ENCODE measurements around the gene GPR63. TPM values are rescaled to one million over a fixed set of nuclear protein-coding genes. Genes with fewer than 3 reads are reported as not detected.

The GPR63 gene
- total RNA-seq, 1 experiment from 2014 or later: 1.3 TPM

DNA sequence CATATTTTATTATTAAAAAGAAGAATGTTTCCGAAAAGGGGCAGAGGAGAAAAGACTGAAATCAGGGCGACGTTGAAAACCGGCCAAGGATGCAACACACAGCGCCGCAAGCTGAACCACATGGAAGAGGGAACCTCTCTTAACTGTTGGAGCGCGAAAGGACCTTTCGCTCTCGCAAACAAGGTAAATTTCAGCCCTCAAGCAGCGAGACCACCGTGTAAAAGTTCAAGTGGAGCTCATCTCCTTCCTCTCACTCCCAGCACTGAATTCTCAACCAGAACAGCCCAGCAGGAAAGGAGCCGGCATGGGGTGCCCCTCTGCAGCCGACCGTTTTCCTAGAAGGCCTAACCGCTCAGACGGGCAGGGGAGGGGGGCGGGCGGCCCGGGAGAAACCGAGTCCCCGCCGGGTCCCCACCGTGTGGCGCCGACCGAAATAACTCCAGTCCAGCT, 621 bp downstream of the GPR63 start:
- DNase-seq (ENCODE audit: low read depth, low spot score): peak; percentile 2
- in situ Hi-C loops (cut with HindIII; ENCODE audit: low pct_unique_long_range_greater_than_20kb, low sequenced_read_pairs): no loop called here

GRCh38 chr6:96834070-96834469, 3.2 kb downstream of the GPR63 start:
- in situ Hi-C loops (cut with HindIII; ENCODE audit: low pct_unique_long_range_greater_than_20kb, low sequenced_read_pairs): no loop called here

GRCh38 chr6:96832780-96833179, 4.5 kb downstream of the GPR63 start:
- in situ Hi-C loops (cut with HindIII; ENCODE audit: low pct_unique_long_range_greater_than_20kb, low sequenced_read_pairs): no loop called here
- DNase-seq (ENCODE audit: low read depth, low spot score): no peak

More at GRCh38 chr6:96834070-96834469, 3.2 kb downstream of the GPR63 start:
- DNase-seq (ENCODE audit: low read depth, low spot score): no peak

GRCh38 chr6:96826865-96827264, 10.4 kb downstream of the GPR63 start:
- DNase-seq (ENCODE audit: low read depth, low spot score): no peak

DNA sequence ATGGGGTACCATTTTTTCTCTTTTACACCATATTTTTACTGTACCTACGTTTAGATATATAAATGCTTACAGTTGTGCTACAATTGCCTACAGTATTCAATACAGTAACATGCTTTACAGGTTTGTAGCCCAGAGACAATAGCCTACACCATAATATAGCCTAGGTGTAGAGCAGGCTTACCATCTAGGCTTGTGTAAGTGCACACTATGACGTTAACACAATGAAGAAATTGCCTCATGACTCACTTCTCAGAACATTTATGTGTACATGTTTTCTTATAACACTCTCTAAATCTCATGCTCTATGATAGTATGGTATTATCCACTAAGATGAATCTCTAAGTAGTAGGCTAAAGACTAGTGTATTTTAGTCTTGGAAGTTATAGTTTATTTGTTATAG, 13.5 kb downstream of the GPR63 start:
- in situ Hi-C loops (cut with HindIII; ENCODE audit: low pct_unique_long_range_greater_than_20kb, low sequenced_read_pairs): no loop called here
- DNase-seq (ENCODE audit: low read depth, low spot score): no peak

More at GRCh38 chr6:96826865-96827264, 10.4 kb downstream of the GPR63 start:
- in situ Hi-C loops (cut with HindIII; ENCODE audit: low pct_unique_long_range_greater_than_20kb, low sequenced_read_pairs): no loop called here

DNA sequence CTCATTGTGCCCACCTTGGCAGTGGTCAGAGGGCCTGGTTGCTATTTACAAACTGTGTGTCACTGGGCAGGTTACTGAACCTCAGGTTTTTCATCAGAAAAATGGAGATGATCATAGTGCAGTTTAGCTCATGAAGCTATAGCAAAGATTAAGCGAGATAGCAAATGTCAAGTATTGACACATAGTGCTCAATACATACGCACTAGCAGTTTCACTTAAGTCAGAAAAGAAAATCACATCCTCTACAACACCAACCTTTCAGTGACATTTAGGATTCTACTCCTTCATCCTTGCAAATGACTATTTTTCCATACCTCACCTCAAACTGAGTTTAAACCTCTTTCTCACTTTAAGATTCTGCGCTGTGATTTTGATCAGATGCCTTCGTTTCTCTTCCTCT, 16.2 kb downstream of the GPR63 start:
- in situ Hi-C loops (cut with HindIII; ENCODE audit: low pct_unique_long_range_greater_than_20kb, low sequenced_read_pairs): no loop called here
- DNase-seq (ENCODE audit: low read depth, low spot score): no peak

DNA sequence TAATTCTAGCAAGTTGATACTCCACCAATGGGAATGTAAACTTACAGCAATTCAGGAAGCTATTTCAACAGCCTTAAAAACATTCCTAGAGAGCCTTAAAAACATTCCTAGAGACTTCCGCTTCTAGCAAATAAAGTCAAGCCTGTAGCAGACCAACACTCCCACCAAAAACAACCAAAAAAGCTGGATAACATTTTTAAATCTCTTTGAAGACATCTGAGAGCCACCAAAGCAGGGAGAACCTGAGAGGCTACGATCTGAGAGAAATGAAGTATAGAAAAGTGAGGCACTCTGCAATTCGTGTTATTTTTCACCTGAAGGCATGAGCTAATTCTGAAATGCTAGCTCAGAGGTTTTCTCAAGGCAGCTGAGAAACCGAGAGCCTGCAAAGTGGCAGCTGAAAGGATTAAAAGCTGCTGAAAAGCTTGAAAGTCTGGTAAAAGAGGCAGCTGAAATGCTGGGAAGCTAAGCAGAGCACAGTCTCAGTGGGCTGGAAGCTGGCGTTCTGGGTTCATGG, 20.9 kb downstream of the GPR63 start:
- in situ Hi-C loops (cut with HindIII; ENCODE audit: low pct_unique_long_range_greater_than_20kb, low sequenced_read_pairs): no loop called here
- DNase-seq (ENCODE audit: low read depth, low spot score): no peak

- in situ Hi-C loops (cut with HindIII; ENCODE audit: low pct_unique_long_range_greater_than_20kb, low sequenced_read_pairs): no loop called here
- no peak for DNase-seq (ENCODE audit: low read depth, low spot score)
Observed at GRCh38 chr6:96814625-96815024, 22.7 kb downstream of the GPR63 start.

- no peak for DNase-seq (ENCODE audit: low read depth, low spot score)
- in situ Hi-C loops (cut with HindIII; ENCODE audit: low pct_unique_long_range_greater_than_20kb, low sequenced_read_pairs): no loop called here
Observed at GRCh38 chr6:96812077-96812703, 25.1 kb downstream of the GPR63 start.

DNA sequence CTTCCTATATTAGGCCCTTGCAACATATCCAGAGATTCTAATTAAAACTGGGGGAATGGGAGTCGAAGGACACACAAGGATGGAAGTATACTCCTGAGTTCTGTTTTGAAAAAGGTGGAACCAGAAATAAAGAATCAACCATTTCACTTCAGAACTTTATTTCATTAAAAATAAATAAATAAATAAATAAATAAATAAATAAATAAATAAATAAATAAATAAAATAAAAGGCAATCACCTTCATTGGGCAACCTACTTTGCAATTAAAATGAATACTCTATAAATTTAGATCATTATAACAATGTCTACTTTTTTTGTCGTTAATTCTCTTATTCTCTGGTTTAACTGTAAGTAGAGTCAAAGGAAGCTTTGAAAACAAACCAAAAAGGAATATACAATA, 25.6 kb downstream of the GPR63 start:
- in situ Hi-C loops (cut with HindIII; ENCODE audit: low pct_unique_long_range_greater_than_20kb, low sequenced_read_pairs): no loop called here

DNA sequence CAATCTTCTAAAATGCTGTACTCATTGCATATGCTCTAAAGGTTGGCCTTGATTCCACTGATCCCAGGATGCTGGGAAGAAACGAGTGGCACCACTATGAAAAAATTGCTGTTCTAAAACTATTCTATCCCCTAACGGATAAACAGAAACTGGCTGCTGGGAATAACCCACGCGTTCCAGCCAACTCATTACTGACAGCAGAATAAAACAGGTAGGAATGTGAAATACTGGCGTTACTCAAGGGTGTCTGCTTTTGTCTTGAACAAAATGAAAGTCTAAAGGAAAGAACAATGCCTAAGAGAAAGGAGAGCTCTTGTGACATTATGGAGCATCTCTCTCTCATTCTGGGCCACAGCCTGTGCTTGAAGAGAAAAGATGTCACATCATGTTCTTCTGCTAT, 26.1 kb downstream of the GPR63 start:
- no peak for DNase-seq (ENCODE audit: low read depth, low spot score)
- in situ Hi-C loops (cut with HindIII; ENCODE audit: low pct_unique_long_range_greater_than_20kb, low sequenced_read_pairs): no loop called here

More for the DNA sequence above, 25.6 kb downstream of the GPR63 start:
- no peak for DNase-seq (ENCODE audit: low read depth, low spot score)

DNA sequence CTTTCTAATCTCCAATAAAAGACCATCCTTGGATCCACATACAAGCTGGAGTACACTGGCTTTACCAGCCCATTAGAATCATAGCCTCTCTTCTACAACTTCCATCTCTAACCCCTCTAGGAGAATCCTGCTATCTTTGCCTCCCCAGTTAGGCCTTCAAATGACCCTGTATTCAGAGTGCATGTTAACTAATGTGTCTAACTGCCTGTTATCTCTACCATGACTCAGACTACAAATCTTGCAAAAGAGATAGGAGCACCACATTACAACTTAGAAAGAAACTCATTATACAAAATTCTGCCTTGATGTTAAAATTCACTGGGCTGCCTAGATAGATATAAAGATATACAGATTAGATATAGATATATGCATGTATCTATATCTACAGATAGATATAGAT, 28.2 kb downstream of the GPR63 start:
- in situ Hi-C loops (cut with HindIII; ENCODE audit: low pct_unique_long_range_greater_than_20kb, low sequenced_read_pairs): no loop called here
- DNase-seq (ENCODE audit: low read depth, low spot score): no peak

- in situ Hi-C loops (cut with HindIII; ENCODE audit: low pct_unique_long_range_greater_than_20kb, low sequenced_read_pairs): no loop called here
- DNase-seq (ENCODE audit: low read depth, low spot score): no peak
Observed at GRCh38 chr6:96803106-96803481, 34.2 kb downstream of the GPR63 start.

GRCh38 chr6:96795481-96795880, 41.8 kb downstream of the GPR63 start:
- in situ Hi-C loops (cut with HindIII; ENCODE audit: low pct_unique_long_range_greater_than_20kb, low sequenced_read_pairs): no loop called here
- DNase-seq (ENCODE audit: low read depth, low spot score): no peak

GRCh38 chr6:96794980-96795379, 42.3 kb downstream of the GPR63 start:
- no peak for DNase-seq (ENCODE audit: low read depth, low spot score)
- in situ Hi-C loops (cut with HindIII; ENCODE audit: low pct_unique_long_range_greater_than_20kb, low sequenced_read_pairs): no loop called here

DNA sequence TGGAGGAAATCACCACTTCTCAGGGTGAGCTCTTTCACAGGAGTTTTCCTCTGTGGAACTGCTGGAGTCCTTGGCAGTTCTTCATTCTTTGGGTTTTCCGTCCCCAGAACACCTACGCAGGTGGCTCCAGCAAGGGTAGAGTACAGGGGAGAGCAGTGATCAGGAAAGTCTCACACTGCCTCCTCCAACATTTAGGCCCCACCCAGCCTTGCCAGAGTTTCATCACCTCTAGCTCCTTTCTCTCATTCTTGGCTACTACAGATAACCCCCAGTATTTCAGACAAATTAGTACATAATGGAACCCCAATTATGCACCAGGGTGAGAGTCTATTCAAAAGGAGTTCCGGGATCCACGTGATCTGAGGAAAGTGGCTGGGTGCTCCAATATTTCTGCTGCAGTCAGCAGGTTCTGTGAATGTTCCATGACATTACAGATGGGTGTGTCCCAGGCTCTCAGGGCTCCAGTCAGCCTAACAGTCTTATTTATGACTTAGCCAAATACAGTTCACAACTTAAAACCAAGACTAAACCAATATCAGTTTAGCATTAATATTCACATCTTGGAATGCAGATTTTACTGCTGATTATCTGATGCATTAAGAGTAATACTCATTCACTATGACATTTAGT, 44.6 kb downstream of the GPR63 start:
- in situ Hi-C loops (cut with HindIII; ENCODE audit: low pct_unique_long_range_greater_than_20kb, low sequenced_read_pairs): no loop called here
- DNase-seq (ENCODE audit: low read depth, low spot score): no peak

GRCh38 chr6:96789871-96790270, 47.4 kb downstream of the GPR63 start:
- in situ Hi-C loops (cut with HindIII; ENCODE audit: low pct_unique_long_range_greater_than_20kb, low sequenced_read_pairs): no loop called here
- no peak for DNase-seq (ENCODE audit: low read depth, low spot score)

- in situ Hi-C loops (cut with HindIII; ENCODE audit: low pct_unique_long_range_greater_than_20kb, low sequenced_read_pairs): no loop called here
- no peak for DNase-seq (ENCODE audit: low read depth, low spot score)
Observed at GRCh38 chr6:96787846-96788580, 49.3 kb downstream of the GPR63 start.

DNA sequence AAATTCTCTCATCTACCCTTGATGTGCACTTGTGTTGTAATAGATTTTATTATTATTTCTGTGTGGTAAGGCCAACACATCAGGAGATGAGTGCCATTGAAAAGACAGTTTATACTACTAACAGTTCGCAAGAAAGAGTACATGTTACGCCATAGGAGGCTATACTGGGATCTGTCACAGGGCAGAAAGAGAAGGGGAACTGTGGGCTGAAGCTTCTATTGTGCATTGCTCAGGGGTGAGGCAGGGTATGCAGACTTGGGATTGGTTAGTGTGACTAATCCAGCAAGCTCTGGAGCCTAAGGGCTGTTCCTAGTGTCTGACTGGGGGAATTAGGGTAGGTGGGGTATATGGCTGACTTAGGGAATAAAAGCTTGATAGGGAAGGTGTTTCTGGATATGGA, 50.9 kb downstream of the GPR63 start:
- no peak for DNase-seq (ENCODE audit: low read depth, low spot score)
- in situ Hi-C loops (cut with HindIII; ENCODE audit: low pct_unique_long_range_greater_than_20kb, low sequenced_read_pairs): no loop called here

Data from SK-MEL-5 (cell line).